ENCODE results near the gene FIBIN.
"Not testable (repeated sequence)": the region's sequence is repeated elsewhere in the genome, so short reads cannot be mapped to it uniquely, and the experiment has no call there.

The FIBIN gene

GRCh38 chr11:26983645-26984044 lies 10.3 kb upstream of the FIBIN start:
- no peak for FAIRE-seq

GRCh38 chr11:26985470-26985869 lies 8.4 kb upstream of the FIBIN start:
- no peak for FAIRE-seq

- FAIRE-seq: no peak
These were observed 8.0 kb upstream of the FIBIN start for GRCh38 chr11:26985943-26986342.

GRCh38 chr11:26987272-26987671 lies 6.6 kb upstream of the FIBIN start:
- FAIRE-seq: no peak

- FAIRE-seq: no peak
These were observed 6.2 kb upstream of the FIBIN start for GRCh38 chr11:26987731-26988130.

- no peak for FAIRE-seq
These were observed 1.8 kb upstream of the FIBIN start for GRCh38 chr11:26992031-26992541.

GRCh38 chr11:26994631-26995095 lies 751 bp downstream of the FIBIN start:
- no peak for FAIRE-seq

GRCh38 chr11:26995701-26996460 lies 2.0 kb downstream of the FIBIN start:
- FAIRE-seq: no peak

- no peak for FAIRE-seq
These were observed 3.5 kb downstream of the FIBIN start for GRCh38 chr11:26997378-26997777.

GRCh38 chr11:27001136-27001730 lies 7.3 kb downstream of the FIBIN start:
- FAIRE-seq: not testable (repeated sequence)

GRCh38 chr11:27002431-27002830 lies 8.5 kb downstream of the FIBIN start:
- no peak for FAIRE-seq

GRCh38 chr11:27002838-27003237 lies 8.9 kb downstream of the FIBIN start:
- no peak for FAIRE-seq

GRCh38 chr11:27004103-27004502 lies 10.2 kb downstream of the FIBIN start:
- no peak for FAIRE-seq

GRCh38 chr11:27008811-27009535 lies 15.1 kb downstream of the FIBIN start:
- no peak for FAIRE-seq

GRCh38 chr11:27011560-27012233 lies 17.8 kb downstream of the FIBIN start:
- no peak for FAIRE-seq

GRCh38 chr11:27012234-27012921 lies 18.5 kb downstream of the FIBIN start:
- FAIRE-seq: no peak

GRCh38 chr11:27013781-27014361 lies 20.0 kb downstream of the FIBIN start:
- FAIRE-seq: no peak

GRCh38 chr11:27018902-27019529 lies 25.1 kb downstream of the FIBIN start:
- no peak for FAIRE-seq

GRCh38 chr11:27020751-27021150 lies 26.8 kb downstream of the FIBIN start:
- FAIRE-seq: no peak

GRCh38 chr11:27022659-27023251 lies 28.8 kb downstream of the FIBIN start:
- no peak for FAIRE-seq

- no peak for FAIRE-seq
These were observed 31.0 kb downstream of the FIBIN start for GRCh38 chr11:27024865-27025264.
